HepG2 (cell line): ENCODE results near the gene KRTAP12-2. TPM values are rescaled to one million over a fixed set of nuclear protein-coding genes. Genes with fewer than 3 reads are reported as not detected.
A peak's percentile ranks its signal among the peaks of the same experiment; 100 is the strongest.

ENCODE experiments used
- AGO2 ChIP-seq: fragments of 200-400 bp; formaldehyde crosslinking; optimal IDR thresholded peaks from 2 replicates; pipeline ENCODE3; 2017; ENCODE audit warnings: mild to moderate bottlenecking, low read depth, low read length, moderate library complexity
- AHDC1 ChIP-seq: sonication (generic); formaldehyde crosslinking; IDR thresholded peaks from 2 replicates; pipeline ENCODE4 v1.5.1; 2020; ENCODE audit warnings: mild to moderate bottlenecking, missing genetic modification reagents, borderline replicate concordance
- AKNA ChIP-seq: sonication (generic); formaldehyde crosslinking; IDR thresholded peaks from 2 replicates; pipeline ENCODE4 v1.4.0; 2020; ENCODE audit warnings: missing genetic modification reagents, borderline replicate concordance
- ISL2 ChIP-seq: sonication (generic); formaldehyde crosslinking; IDR thresholded peaks from 2 replicates; pipeline ENCODE4 v1.5.0; 2020; ENCODE audit warnings: missing genetic modification reagents
- JUN ChIP-seq: sonication (generic); formaldehyde crosslinking; IDR thresholded peaks from 2 replicates; pipeline ENCODE4 v1.4.0; 2020; ENCODE audit warnings: mild to moderate bottlenecking, missing genetic modification reagents
- LCORL ChIP-seq, 2 experiments: fragments of 450-650 bp in 1 of 2; sonication (generic) in 1 of 2; formaldehyde crosslinking in 1 of 2; IDR thresholded peaks; 2 replicates each; pipeline versions ENCODE4 v1.5.0 to v1.6.1; 2017 to 2020; ENCODE audit warnings: antibody characterized with exemption in 1 of 2, missing genetic modification reagents in 1 of 2
- MIER2 ChIP-seq: IDR thresholded peaks from 2 replicates; pipeline ENCODE4 v1.6.1; 2016; ENCODE audit warnings: missing biosample characterization, missing genetic modification reagents
- MXI1 ChIP-seq: IDR thresholded peaks from 3 replicates; pipeline ENCODE4 v1.6.1; 2012; ENCODE audit warnings: low read depth, low read length, inconsistent platforms, borderline replicate concordance
- NFYC ChIP-seq: IDR thresholded peaks from 2 replicates; pipeline ENCODE4 v1.6.1; 2016; ENCODE audit warnings: missing genetic modification reagents, missing compliant biosample characterization
- ZNF441 ChIP-seq: sonication (generic); formaldehyde crosslinking; IDR thresholded peaks from 2 replicates; pipeline ENCODE4 v1.7.0; 2021; ENCODE audit warnings: missing genetic modification reagents, borderline replicate concordance
- ZNF468 ChIP-seq: sonication (generic); formaldehyde crosslinking; IDR thresholded peaks from 2 replicates; pipeline ENCODE4 v1.8.0; 2022; ENCODE audit warnings: mild to moderate bottlenecking, moderate library complexity, missing genetic modification reagents
- ZNF660 ChIP-seq: sonication (generic); formaldehyde crosslinking; IDR thresholded peaks from 2 replicates; pipeline ENCODE4 v1.5.1; 2020; ENCODE audit warnings: mild to moderate bottlenecking, low read depth, missing genetic modification reagents, borderline replicate concordance
- ZNF670 ChIP-seq: sonication (generic); formaldehyde crosslinking; IDR thresholded peaks from 2 replicates; pipeline ENCODE4 v1.8.0; 2022; ENCODE audit warnings: mild to moderate bottlenecking, missing genetic modification reagents, borderline replicate concordance
- polyA plus RNA-seq, 8 experiments: library from polyadenylated mRNA; depleted of rRNA in 3 of 8; stranded (reverse) in 7 of 8; unstranded in 1 of 8; fragments of >200 nt; fragmentation: Illumina TruSeq in 4 of 8; extraction: Trizol in 4 of 8; gene quantifications; 2 replicates each; pipeline versions ENCODE4 v1.2.1 to v1.2.3, GENCODE V29; 2011 to 2016; ENCODE audit warnings: low read depth in 4 of 8, missing spikeins in 1 of 8, mixed read lengths in 1 of 8; ENCODE audit not compliant: insufficient read depth in 1 of 8
- total RNA-seq, 5 experiments: library from RNA; depleted of rRNA; stranded (reverse); fragments of >200 nt; fragmentation: Illumina TruSeq; extraction: Trizol; gene quantifications; 2 replicates each; pipeline ENCODE4 v1.2.3, GENCODE V29; 2016; ENCODE audit warnings: low read depth in 1 of 5
- TF ChIP-seq, protein P1 (sequence below): IDR thresholded peaks from 2 replicates; pipeline ENCODE4 v1.6.1; 2016; ENCODE audit warnings: control low read depth
- TF ChIP-seq, protein P2 (sequence below): sonication (generic); formaldehyde crosslinking; IDR thresholded peaks from 2 replicates; pipeline ENCODE4 v1.9.0; 2021; ENCODE audit warnings: missing genetic modification reagents, mild to moderate bottlenecking, borderline replicate concordance

Gene KRTAP12-2
- total and polyA plus RNA-seq, 2 of the 13 experiments (the other 11 are each of a cell fraction or from before 2014, with no cell fraction given) = not detected

DNA sequence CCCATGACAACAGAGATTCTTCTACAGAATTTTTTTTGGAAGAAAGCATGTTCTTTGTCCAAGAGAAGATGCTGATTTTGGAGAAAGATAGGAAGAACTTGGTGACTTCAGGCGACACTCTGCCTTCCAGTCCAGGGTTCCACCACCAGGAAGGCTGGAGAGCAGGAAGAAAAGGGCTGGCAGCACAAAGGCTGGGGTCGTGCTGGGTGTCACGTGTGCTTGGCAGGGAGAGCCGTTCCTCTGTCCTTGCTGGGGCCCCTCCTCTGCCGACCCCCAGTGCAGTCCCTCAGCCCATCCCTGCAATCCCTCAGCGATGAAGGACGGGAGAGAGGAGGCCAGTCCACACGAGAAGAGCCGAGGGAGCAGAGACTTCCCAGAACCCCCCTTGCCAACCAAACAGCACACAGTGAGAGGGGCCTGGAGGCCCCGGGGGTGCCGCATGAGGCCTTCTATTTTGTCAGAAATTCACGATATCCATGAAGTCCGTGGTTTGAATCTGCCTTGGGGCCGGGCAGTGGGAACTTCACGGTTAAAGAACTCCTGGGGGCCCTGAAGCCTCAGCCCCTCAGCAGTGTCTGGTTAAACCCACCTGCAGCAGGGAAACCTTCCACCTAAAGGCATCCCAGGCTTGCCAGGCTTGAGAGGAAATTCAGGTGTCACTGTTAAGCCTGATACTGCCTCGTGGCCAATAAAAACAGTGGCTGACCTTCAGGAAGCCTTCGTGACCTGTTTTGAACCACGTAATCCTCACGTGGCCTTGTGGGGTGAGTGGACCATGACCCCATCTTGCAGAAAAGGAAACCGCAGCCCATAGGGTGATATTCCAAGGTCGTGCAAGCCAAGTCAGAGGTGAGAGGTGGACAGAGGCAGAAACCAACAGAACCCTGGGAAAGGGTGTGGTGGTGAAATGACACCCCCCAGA is 33.6 kb upstream of the KRTAP12-2 start (continued):
- TF ChIP-seq AHDC1 (CRISPR knock-in tag) (peak; percentile 47; the same call in 1 of the 2 replicates), ZNF468 (CRISPR knock-in tag) (no peak), AKNA (CRISPR knock-in tag) (no peak; the same call in 1 of the 2 replicates), ISL2 (CRISPR knock-in tag) (no peak), MIER2 (CRISPR knock-in tag) (no peak), MXI1 (no peak), LCORL (IDR thresholded peaks at IDR 0.05) (no peak), LCORL (CRISPR knock-in tag; IDR thresholded peaks at IDR 0.05) (peak; percentile 64; the same call in 1 of the 2 replicates), JUN (no peak), ZNF660 (CRISPR knock-in tag) (no peak), ZNF670 (no peak), NFYC (CRISPR knock-in tag) (no peak), AGO2 (no peak), ZNF441 (CRISPR knock-in tag) (peak; percentile 73; the same call in 1 of the 2 replicates)
- TF ChIP-seq, protein P1, sequence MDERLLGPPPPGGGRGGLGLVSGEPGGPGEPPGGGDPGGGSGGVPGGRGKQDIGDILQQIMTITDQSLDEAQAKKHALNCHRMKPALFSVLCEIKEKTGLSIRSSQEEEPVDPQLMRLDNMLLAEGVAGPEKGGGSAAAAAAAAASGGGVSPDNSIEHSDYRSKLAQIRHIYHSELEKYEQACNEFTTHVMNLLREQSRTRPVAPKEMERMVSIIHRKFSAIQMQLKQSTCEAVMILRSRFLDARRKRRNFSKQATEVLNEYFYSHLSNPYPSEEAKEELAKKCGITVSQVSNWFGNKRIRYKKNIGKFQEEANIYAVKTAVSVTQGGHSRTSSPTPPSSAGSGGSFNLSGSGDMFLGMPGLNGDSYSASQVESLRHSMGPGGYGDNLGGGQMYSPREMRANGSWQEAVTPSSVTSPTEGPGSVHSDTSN = no peak
- TF ChIP-seq, protein P2, sequence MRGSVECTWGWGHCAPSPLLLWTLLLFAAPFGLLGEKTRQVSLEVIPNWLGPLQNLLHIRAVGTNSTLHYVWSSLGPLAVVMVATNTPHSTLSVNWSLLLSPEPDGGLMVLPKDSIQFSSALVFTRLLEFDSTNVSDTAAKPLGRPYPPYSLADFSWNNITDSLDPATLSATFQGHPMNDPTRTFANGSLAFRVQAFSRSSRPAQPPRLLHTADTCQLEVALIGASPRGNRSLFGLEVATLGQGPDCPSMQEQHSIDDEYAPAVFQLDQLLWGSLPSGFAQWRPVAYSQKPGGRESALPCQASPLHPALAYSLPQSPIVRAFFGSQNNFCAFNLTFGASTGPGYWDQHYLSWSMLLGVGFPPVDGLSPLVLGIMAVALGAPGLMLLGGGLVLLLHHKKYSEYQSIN (CRISPR knock-in tag) = no peak
